Upper lobe of left lung (tissue), 4 donors: ENCODE results near the gene RFT1.

ENCODE experiments used
- CTCF ChIP-seq, 6 experiments: fragments of 450-650 bp in 4 of 6; fragments of 200-600 bp in 2 of 6; sonication (generic) in 2 of 6; IDR thresholded peaks; one replicate each; pipeline ENCODE4 v1.5.1; 2016 to 2019; ENCODE audit warnings: antibody characterized with exemption in 6 of 6
- EP300 ChIP-seq, 4 donors: sonication (generic); formaldehyde crosslinking; IDR thresholded peaks; one replicate each; pipeline ENCODE4 v1.5.1; 2017; ENCODE audit warnings: antibody characterized with exemption in 4 of 4, control low read depth in 2 of 4
- POLR2A ChIP-seq, 4 donors: fragments of 450-650 bp; IDR thresholded peaks; one replicate each; pipeline ENCODE4 v1.5.1; 2016 to 2017; ENCODE audit warnings: antibody characterized with exemption in 4 of 4, mild to moderate bottlenecking in 2 of 4
- POLR2AphosphoS5 ChIP-seq, 2 donors: sonication (generic); formaldehyde crosslinking; IDR thresholded peaks; one replicate each; pipeline ENCODE4 v1.5.1; 2017; ENCODE audit warnings: antibody characterized with exemption in 2 of 2

- peak; percentile 92 to 96 (median 95) for TF ChIP-seq CTCF (IDR thresholded peaks at IDR 0.05)
- TF ChIP-seq POLR2A (IDR thresholded peaks at IDR 0.05) = no peak
- TF ChIP-seq EP300 (IDR thresholded peaks at IDR 0.05) = no peak
- no peak for TF ChIP-seq POLR2AphosphoS5 (IDR thresholded peaks at IDR 0.05)
Observed at GRCh38 chr3:53072653-53073552, 57.3 kb downstream of the RFT1 start.
